Prostate gland (tissue), 2 donors: ENCODE results near the gene UNC119.

ENCODE experiments used
- CTCF ChIP-seq, 4 experiments: fragments of 200-600 bp in 2 of 4; fragments of 450-650 bp in 2 of 4; sonication (generic) in 2 of 4; IDR thresholded peaks; 1 replicate in 3 of 4; 2 replicates in 1 of 4; pipeline ENCODE4 v1.5.1; 2016 to 2019; ENCODE audit warnings: antibody characterized with exemption in 4 of 4, mild to moderate bottlenecking in 2 of 4, moderate library complexity in 2 of 4
- POLR2AphosphoS5 ChIP-seq: sonication (generic); formaldehyde crosslinking; IDR thresholded peaks from one replicate; pipeline ENCODE4 v1.6.1; 2017; ENCODE audit warnings: antibody characterized with exemption

- TF ChIP-seq CTCF (IDR thresholded peaks at IDR 0.05) (no peak), POLR2AphosphoS5 (no peak)
These were observed 44.7 kb downstream of the UNC119 start for GRCh38 chr17:28507567-28508203.
